GM18511 (cell line): ENCODE data around the gene WIPF3.
"Not testable (repeated sequence)": the region's sequence is repeated elsewhere in the genome, so short reads cannot be mapped to it uniquely, and the experiment has no call there.

Source experiments
- ATAC-seq: cut with Tn5 transposase; IDR thresholded peaks from one replicate; pipeline ENCODE4 v1.9.1; 2021; ENCODE audit warnings: mild to moderate bottlenecking, moderate library complexity; ENCODE audit not compliant: unreplicated experiment

The WIPF3 gene

DNA sequence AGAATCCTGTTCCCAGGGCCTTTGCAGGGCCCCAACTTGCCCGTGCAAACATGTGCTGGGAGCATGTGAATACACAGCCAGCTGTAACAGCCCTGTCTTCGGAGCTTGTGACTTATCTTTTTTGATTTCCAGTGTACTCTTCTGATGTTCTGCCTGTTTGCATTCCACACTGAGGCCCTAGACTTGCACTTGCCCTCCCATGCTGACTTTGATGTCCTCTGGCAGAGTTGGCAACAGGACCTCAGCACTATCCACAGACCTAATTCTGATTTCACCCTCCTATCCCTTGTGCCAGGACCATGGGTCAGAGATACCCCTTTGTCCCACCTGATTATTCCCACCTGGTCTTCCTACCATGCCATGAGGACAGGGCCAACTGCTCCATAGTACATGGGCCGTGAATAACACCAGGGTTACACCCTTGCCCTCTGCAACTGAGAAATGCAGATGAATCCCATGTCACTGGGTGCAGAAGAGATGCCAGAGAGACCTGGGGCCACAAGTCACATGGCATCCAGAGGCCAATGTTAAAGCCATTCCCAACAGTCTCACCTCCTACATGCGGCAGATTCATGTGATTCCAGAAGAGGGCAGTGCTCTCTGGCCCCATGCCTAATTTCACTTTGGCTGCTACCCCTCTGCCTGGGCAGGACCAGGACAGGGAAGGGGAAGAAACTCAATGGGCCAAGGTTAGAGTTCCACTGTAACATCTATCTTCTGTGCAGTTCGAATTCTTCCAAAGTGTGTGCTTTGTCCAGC, 140.3 kb downstream of the WIPF3 start:
- ATAC-seq = no peak

DNA sequence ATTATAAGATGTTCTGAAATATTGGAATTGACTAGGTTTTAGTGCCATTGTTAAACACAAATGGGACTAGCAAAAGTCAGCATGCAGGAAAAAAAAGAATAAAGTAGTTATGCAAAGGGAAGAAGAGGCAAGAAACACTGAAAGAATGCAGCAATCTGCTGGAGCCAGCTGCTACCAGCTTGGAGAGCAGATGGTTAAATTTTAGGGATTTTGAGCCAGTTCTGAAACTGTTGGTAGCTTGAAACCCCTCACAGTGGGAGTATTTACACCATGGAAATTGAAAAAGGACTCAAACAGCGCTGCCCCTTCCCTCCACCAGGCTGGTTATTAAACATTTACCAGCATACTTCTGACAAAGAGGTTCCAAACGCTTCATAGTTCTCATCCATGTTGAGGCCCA, 142.3 kb downstream of the WIPF3 start:
- no peak for ATAC-seq

DNA sequence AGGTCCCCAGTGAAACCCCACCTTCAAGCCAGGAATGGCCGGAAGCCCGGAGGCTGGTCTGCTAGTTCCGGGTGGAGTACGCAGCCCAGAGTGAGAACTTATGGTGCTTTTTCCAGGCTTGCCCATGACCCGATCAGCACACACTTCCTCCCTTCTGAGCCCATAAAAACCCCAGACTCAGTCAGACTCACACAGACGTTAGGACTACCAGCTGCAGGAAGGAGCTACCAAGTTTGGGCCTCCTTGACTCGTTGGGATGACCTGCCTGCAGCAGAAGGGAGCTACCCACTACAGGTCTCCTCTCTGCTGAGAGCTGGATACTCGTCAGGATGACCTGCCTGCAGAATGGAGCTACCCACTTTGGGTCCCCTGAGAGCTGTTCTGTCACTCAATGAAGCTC, 144.2 kb downstream of the WIPF3 start:
- no peak for ATAC-seq

DNA sequence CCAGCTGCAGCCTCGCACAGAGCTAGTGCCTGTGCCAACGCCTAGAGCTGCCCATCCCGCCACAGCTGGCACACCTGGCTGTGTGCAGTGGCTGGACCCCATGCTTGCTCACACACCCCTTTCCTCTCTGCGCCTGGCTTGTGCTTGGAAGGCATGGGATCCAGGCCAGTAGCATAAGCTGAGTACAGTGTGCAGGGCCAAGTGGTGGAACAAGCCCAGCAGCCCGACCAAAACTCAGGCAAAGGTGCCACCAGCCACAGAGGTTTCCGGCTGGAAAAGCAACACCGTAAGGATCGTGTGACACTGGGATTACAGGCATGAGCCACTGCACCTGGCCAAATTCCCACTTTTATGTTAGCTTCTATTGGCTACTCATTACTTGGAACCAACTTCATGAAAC, 144.9 kb downstream of the WIPF3 start:
- ATAC-seq = no peak

DNA sequence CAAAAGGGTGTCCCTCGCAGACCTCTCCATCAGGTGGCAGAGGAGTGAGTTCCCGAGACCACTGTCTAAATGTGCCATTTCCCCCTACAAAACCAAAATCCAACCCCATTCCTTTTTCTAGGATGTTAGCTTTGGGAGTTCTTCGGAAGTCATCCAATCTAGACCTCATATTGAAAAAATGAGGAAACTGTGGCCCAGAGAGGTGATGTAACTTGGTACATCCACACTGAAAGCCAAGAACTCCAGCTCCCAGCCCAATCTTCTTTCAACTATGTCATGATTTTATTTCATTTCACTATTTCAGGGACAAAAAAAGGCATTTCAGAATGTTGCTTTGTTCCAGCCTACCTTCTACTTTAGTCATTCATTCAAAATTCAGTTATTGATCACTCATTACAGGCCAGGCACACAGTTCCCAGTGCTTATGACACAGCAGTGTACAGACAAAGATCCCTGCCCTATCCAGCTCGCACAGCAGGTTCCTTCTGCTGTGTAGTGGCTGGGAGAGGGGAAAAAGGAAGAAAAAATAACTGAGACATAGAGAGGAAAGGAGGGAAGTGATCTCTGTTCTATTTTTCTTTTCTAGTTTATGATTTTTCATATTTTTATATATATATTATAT, 147.5 kb downstream of the WIPF3 start:
- no peak for ATAC-seq

DNA sequence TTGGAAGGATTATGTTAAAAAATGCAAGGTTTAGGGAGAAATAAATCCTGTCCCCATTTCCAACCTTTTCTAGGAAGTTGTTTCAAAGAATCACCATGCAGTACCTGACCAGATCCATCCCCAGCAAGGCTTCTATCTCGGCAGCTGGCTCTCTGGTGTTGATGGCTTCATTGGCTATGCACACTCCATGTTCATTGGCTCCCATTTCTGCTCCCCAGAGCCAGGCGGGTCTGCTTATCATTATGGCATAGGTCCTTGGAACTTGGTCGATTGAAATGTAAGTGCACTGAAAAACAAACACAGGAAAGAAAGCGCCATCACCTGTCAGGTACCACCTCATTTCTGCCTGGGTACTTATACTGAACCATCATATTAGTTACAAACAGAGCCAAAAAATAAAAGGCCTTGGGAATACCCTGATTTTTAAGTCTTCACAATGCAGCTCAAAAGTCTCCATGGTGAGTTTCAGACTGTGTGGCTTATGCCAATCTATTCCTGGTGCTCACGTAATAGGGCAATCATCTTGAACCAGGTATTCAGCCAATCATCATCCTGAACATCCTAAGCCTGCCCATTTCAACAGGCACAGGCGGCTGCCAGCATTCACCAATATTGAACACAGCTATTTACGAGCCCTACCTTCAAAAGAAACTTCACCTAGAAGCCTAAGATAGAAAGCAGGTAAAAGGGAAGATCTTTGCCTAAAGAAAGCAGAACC, 148.9 kb downstream of the WIPF3 start:
- ATAC-seq = no peak

DNA sequence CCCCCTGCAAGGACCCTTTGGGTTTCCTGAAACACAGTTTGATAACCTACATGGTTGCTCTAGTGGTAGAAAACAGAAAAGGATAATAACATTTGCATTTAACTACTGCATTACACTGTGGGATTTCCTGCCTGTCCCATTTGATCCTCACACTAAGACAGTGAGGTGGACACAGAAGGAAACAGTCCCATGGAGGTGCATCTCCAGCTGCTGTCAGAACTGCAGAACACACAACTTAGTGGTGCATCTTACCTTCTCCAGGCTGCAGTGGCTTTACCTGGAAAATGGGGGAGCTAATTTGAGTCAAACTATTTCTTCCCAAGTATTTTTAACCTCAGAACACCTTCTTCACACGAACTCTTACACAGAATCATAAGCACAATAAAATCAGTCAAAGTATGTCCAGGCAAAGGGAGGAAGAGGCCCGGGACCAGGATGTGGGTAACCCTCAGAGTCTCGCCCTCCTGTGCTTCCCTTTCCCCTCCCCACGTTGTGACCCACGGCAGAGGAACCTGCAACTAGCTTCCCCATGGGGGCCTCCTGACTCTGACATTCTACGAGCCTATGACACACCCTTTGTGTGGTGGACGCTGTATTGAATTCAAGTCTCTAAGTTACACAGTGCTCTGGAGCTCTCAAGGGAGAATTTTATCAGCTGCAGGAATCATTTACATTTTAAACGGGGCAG, 149.6 kb downstream of the WIPF3 start:
- peak; percentile 75 for ATAC-seq

DNA sequence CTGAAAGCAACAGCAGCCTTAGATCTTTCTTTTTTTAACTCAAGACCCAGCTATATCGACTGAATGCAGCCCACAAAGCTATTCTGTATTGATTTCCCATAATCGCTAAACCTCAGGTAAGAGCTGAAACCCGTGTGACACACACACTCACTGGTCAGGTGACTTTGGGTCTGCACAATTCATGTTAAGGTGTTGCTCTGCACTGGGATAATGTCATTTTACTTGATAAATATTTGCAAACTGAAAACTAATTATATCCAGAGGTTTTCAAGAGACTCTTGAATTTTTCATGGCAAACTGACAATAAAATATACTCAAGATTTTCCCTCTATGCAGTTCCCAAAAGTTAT, 150.2 kb downstream of the WIPF3 start:
- no peak for ATAC-seq

DNA sequence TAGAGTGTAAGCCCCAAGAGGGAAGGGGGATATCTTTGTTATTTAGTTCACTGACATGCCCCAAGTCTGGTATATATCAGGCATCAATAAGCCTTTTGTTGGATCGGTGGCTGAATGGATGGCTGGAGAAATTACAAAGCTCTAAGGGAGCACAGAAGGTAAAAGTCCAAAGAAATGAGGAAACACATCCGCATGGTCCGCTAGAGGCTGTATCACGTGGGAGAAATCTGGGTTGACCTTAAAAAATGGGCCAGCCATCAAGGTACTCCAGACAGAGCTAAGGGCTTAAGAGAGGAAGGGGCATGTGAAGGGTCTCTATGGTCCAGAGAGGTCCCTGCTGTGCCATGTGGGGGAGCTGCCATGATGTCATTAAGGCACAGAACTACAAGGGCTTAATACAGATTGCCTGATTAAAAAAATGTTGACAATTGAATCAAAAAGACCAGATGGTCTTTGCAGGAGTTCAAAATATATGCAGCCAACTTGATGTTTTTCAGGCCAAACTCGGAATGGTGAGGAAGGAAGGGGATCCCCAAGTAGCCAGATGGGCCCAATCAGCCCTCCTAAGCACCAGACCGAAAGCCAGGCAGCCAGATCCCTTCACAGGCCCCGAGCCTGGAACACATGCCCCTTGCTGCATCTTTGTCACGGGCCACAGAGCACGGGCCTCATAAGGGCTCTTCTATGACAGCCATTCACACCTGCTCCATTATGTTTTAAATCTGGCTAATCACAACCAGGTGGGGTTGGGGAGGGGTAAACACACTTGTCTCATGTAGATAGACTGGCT, 151.4 kb downstream of the WIPF3 start:
- ATAC-seq = no peak

DNA sequence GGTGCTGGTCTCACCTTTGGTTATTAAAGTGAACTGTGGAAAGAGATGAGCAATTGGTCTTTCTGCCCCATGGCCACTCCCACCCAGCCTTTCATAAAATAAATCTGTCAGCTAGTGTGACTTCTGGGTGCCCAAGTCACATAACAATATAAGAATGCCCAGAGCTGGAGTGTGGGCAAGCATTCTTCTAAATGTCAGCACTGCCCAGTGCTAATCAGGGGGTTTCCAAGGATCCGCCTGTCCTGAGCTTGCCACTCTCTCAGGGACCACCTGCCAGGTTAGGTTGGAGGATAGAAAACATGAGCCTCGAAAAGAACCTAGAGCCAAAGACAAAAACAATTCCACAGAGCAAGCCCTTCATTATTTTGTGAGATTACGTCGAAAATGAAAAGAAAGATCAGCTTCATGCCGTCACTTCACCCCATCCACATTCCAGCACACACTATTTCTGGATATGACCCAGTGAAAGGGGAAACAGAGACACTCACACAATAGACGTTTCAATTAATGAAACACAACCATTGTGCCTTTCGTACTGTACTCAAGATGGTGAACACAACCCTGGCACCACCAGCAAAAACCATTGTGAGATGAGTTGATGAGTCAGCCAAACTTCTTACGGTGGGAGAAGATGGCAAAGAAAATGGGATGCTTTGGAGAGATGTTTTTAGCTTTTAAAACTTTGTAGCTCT, 152.5 kb downstream of the WIPF3 start:
- no peak for ATAC-seq

DNA sequence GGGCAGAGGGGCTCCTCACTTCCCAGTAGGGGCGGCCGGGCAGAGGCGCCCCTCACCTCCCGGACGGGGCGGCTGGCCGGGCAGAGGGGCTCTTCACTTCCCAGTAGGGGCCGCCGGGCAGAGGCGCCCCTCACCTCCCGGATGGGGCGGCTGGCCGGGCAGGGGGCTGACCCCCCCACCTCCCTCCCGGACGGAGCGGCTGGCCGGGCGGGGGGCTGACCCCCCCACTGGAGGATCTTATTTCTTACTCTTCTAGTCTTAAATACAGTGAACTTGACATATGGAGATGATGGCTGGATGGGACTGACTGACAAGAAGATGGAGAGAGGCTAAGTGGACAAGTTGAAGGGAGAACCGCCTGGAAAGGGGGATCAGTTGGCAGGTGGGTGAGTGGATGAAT, 155.3 kb downstream of the WIPF3 start:
- not testable (repeated sequence) for ATAC-seq

DNA sequence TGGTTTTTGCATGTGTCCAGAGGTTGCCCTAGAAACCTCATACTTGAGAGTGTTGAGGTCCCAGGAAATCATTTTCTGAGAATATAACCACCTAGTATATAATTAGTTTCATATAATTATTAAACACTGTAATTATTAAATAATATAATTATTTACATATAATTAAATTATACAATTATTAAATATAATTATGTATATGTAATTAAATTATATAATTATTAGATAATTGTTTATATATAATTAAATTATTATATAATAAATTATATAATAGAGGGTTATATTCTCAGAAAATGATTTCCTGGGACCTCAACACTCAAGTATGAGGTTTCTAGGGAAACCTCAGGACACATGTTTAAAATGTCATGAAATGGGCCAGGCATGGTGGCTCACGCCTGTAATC, 155.7 kb downstream of the WIPF3 start:
- ATAC-seq = no peak

DNA sequence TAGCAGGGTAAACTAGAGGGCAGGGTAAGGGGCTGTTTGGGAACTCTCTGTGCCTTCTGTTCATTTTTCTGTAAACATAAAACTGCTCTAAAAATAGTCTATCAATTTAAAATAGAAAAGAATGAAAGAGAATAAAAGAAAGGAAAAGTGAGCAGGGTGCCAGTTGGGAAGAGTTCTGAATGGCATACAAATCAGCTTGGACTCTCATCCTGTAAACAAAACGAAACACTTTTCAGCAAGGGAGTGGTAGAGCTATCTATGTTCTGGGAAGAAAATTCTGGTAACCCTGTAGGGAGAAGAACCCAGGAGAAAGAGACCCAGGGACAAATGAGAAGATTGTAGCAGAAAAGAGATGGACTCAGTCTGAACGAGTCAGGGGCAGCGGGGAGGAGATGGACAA, 158.7 kb downstream of the WIPF3 start:
- ATAC-seq = no peak
